ENCODE data around the gene HHEX.

GRCh38 chr10:92677708-92678107, 12.0 kb upstream of the HHEX start:
- no peak for TF ChIP-seq EZH2 (IDR thresholded peaks at IDR 0.05; ENCODE audit: low read length)
- TF ChIP-seq CTCF (optimal IDR thresholded peaks at IDR 0.05 in 1 of 3, IDR thresholded peaks at IDR 0.05 in 1 of 3, conservative IDR thresholded peaks at IDR 0.05 in 1 of 3; ENCODE audit: extremely low read depth in 1 of 3, insufficient read depth in 2 of 3, low read length in 3 of 3): no peak
